OCI-LY7 (cell line): Measurements from ENCODE around the gene TPPP3.
"Not testable (repeated sequence)": the region's sequence is repeated elsewhere in the genome, so short reads cannot be mapped to it uniquely, and the experiment has no call there.

Experiments used
- EZH2phosphoT487 ChIP-seq: fragments of 200-600 bp; sonication (generic); IDR thresholded peaks from 2 replicates; pipeline ENCODE4 v1.6.1; 2018; ENCODE audit warnings: low read depth, borderline replicate concordance, mild to moderate bottlenecking, mixed run types, antibody characterized with exemption, low read length, moderate library complexity, mixed read lengths
- TF ChIP-seq, protein P1 (sequence below): fragments of 200-600 bp; sonication (generic); conservative IDR thresholded peaks from 2 replicates; pipeline ENCODE4 v1.5.1; 2014; ENCODE audit warnings: mild to moderate bottlenecking, antibody characterized with exemption, low read length, moderate library complexity, mixed read lengths

- TF ChIP-seq, protein P1, sequence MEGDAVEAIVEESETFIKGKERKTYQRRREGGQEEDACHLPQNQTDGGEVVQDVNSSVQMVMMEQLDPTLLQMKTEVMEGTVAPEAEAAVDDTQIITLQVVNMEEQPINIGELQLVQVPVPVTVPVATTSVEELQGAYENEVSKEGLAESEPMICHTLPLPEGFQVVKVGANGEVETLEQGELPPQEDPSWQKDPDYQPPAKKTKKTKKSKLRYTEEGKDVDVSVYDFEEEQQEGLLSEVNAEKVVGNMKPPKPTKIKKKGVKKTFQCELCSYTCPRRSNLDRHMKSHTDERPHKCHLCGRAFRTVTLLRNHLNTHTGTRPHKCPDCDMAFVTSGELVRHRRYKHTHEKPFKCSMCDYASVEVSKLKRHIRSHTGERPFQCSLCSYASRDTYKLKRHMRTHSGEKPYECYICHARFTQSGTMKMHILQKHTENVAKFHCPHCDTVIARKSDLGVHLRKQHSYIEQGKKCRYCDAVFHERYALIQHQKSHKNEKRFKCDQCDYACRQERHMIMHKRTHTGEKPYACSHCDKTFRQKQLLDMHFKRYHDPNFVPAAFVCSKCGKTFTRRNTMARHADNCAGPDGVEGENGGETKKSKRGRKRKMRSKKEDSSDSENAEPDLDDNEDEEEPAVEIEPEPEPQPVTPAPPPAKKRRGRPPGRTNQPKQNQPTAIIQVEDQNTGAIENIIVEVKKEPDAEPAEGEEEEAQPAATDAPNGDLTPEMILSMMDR, result not testable (repeated sequence)
- TF ChIP-seq EZH2phosphoT487, result not testable (repeated sequence)
Measured at GRCh38 chr16:67352463-67352862, 40.8 kb downstream of the TPPP3 start.
